ENCODE measurements around the gene FAM186B.
A peak's percentile ranks its signal among the peaks of the same experiment; 100 is the strongest.

The FAM186B gene

DNA sequence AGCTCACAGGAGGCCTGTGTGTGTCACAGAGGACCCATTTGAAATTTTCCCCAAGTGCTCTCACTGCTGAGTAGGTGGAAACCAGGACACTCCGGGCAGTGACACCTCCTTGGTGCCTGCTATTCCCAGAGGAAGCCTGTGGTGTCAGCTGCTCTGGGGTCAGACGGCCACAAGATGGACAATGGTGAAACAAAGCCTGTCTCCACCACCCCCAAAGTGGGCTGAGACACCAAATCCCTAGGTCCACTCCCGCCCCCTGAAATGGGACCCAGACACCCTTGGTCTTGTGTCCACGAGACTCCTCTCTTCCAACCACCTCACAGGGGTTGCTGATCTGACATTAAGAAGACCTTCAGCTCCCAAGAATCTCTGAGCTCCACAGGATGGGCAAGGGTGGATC, 59.6 kb downstream of the FAM186B start:
- DNase-seq (ENCODE audit: low spot score): no peak
- TF ChIP-seq, protein P1, sequence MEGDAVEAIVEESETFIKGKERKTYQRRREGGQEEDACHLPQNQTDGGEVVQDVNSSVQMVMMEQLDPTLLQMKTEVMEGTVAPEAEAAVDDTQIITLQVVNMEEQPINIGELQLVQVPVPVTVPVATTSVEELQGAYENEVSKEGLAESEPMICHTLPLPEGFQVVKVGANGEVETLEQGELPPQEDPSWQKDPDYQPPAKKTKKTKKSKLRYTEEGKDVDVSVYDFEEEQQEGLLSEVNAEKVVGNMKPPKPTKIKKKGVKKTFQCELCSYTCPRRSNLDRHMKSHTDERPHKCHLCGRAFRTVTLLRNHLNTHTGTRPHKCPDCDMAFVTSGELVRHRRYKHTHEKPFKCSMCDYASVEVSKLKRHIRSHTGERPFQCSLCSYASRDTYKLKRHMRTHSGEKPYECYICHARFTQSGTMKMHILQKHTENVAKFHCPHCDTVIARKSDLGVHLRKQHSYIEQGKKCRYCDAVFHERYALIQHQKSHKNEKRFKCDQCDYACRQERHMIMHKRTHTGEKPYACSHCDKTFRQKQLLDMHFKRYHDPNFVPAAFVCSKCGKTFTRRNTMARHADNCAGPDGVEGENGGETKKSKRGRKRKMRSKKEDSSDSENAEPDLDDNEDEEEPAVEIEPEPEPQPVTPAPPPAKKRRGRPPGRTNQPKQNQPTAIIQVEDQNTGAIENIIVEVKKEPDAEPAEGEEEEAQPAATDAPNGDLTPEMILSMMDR (IDR thresholded peaks at IDR 0.05): no peak
- Histone ChIP-seq H3K4me3 (no peak overlapping the region), H3K27ac (no peak overlapping the region)

DNA sequence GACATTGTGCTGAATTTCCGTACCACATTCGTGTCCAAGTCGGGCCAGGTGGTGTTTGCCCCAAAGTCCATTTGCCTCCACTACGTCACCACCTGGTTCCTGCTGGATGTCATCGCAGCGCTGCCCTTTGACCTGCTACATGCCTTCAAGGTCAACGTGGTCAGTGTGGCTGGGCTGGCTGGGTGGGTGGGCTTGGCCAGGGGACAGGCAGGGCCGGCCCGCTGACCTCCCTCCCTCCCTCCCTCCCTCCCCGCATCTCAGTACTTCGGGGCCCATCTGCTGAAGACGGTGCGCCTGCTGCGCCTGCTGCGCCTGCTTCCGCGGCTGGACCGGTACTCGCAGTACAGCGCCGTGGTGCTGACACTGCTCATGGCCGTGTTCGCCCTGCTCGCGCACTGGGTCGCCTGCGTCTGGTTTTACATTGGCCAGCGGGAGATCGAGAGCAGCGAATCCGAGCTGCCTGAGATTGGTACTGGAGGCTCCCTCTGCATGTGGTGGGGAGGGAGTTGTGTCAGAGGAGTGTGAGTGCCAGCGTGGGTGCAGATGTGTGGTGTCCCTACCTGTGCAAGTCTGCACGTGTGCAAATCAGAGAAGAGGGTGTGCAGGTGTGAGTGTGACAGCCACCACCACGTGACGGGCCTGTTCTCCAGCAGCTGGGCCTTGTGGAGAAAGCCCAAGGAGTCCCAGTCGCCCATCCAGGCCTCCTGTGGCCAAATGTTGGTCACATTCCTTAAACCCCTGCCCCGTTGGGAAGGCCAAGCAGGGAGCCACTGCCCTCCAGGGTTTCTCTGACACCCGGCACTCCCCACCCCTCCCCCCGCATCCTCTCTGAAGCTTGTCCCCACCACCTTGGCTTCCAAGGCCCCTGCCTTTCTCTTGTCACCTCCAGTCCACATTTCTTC, 61.3 kb downstream of the FAM186B start:
- no peak overlapping the region for H3K27ac ChIP-seq
- DNase-seq (ENCODE audit: low spot score): no peak
- TF ChIP-seq, protein P1 (IDR thresholded peaks at IDR 0.05): no peak

DNA sequence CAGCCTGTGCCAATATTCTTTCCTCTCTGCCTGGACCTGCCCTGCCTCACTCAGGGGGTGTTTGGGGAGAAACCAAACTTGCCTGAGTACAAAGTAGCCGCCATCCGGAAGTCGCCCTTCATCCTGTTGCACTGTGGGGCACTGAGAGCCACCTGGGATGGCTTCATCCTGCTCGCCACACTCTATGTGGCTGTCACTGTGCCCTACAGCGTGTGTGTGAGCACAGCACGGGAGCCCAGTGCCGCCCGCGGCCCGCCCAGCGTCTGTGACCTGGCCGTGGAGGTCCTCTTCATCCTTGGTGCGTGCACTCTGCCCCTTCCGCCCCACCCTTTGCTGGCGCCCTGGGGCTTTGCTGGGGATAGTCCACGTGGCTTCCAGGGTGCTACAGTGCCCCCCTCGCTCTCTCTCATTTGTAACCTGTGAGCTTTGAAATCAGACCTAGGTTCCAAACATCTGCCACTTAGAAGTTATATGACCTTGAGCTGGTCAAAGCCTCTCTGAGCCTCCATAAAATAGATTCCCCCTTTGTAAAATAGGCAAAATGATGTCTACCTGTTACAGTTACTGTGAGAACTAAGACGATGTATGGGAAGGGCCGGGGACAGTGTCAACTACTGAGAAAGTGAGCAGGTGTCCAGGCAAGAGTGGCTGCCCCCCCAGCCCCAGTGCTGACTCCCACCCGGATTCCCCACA, 62.1 kb downstream of the FAM186B start:
- DNase-seq (ENCODE audit: low spot score): no peak
- no peak overlapping the region for H3K4me3 ChIP-seq
- TF ChIP-seq, protein P1 (IDR thresholded peaks at IDR 0.05): no peak
- H3K27ac ChIP-seq: no peak overlapping the region

More for the DNA sequence above, 61.3 kb downstream of the FAM186B start:
- H3K4me3 ChIP-seq: no peak overlapping the region

DNA sequence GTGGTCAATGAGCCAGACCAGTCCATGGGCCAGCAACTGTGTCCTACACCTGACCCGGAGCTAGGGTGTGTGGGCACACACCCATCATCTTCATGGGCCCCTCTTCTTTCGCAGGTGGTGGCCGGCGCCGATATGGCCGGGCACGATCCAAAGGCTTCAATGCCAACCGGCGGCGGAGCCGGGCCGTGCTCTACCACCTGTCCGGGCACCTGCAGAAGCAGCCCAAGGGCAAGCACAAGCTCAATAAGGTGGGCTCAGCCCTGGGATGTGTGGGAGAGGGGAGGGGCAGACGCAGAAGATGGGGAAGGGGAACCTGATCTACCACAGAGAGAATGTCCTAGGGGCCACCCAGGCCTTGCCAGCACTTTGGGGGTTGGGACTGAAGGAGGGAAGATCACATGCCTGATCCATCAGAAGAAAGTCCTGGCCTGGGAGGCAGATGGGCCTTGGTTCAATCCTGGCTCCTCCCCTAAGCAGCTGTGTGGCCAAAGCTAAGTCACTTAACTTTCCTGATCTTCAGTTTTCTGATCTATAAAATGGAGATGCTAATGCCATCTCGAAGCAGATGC, 62.8 kb downstream of the FAM186B start:
- Histone ChIP-seq H3K27ac (no peak overlapping the region), H3K4me3 (no peak overlapping the region)
- no peak for DNase-seq (ENCODE audit: low spot score)
- TF ChIP-seq, protein P1 (IDR thresholded peaks at IDR 0.05): no peak

DNA sequence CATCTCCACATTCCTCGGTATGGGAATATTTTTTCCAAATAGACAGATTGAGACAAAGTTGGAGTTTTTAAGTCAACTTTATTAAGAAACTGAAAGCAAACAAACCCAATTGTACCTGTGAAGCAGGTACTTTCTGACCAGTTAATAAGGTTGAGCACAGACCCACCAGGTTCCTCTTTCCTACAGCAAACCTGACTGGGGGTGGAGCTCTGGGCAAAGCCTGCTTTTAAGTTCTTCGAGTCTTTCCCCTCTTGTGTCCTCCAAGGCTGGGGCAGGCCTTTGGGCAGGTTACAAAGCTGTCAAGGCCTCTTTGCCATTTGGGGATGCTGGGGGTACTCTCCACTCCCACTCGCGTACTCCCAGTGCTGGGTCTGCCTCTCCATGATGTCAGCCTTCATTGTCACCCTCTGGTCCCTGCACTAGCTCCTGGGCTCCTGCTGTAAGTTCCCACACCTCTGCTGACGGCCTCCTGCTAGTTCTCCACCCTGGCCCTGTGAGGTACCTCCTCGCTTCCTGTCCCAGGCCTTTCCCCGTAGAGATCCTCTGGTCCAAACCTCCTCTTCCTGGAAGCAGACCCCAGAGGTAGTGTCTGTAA, 63.4 kb downstream of the FAM186B start:
- no peak for DNase-seq (ENCODE audit: low spot score)
- H3K27ac ChIP-seq: no peak overlapping the region

DNA sequence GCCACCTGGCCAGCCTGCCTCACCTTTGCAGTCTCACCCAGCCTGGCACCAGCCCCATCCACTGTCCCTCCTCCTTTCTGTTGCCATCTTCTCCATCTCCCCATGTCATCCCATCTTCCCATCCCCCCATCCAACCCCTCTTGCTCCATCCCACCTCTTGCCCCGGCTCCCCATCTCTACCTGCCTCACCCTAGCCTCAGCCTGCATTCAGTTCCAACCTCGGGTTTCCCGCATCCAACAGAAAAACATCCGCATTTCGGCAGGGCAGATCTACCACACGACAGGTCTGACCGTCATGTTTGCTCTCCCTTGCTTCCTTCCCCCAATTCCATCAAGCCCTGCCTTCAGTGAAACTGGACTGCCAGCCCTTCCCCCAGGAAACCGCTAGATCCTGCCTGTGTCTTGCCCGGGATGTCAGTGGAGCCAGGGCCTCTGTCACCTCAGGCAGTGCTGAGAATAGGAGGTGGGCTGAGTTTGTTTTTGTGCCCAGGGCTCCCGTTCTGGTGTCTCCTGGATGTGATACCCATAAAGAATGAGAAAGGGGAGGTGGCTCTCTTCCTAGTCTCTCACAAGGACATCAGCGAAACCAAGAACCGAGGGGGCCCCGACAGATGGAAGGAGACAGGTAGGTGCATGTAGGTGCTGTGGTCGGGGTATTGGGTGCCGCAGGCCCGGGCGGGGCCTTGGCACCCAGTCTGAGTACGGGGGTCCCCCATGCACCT, 64.1 kb downstream of the FAM186B start:
- Histone ChIP-seq H3K27ac (no peak overlapping the region), H3K4me3 (no peak overlapping the region)
- DNase-seq (ENCODE audit: low spot score): peak; percentile 61
- TF ChIP-seq, protein P1 (IDR thresholded peaks at IDR 0.05): no peak

More for the DNA sequence above, 63.4 kb downstream of the FAM186B start:
- TF ChIP-seq, protein P1 (IDR thresholded peaks at IDR 0.05): no peak
- H3K4me3 ChIP-seq: no peak overlapping the region

All from coronary artery (tissue), 2 donors.